IMR-90 (cell line): ENCODE results near the gene POU2AF1. TPM values are rescaled to one million over a fixed set of nuclear protein-coding genes. Genes with fewer than 3 reads are reported as not detected.

Experiments
- ATAC-seq: fragments of 200-7000 bp; cut with Tn5 transposase; 2 replicates; pipeline ENCODE4 v1.9.1; 2020; ENCODE audit warnings: low read depth, mild to moderate bottlenecking, moderate library complexity
- BruUV-seq: library from RNA; stranded (reverse); fragments of 400-500 nt; replicated peaks from 2 replicates; lab custom pipeline; 2021; lab: Mats Ljungman, UMichigan
- CTCF ChIA-PET: fragments of 300-600 bp; formaldehyde crosslinking; extraction: SDS; loops from one replicate; lab custom pipeline; 2021; ENCODE audit warnings: antibody characterized with exemption; lab: Yijun Ruan, JAX
- POLR2A ChIA-PET: fragments of 300-600 bp; sonication (Branson Sonifier 250); formaldehyde crosslinking; loops from one replicate; lab custom pipeline; 2022; ENCODE audit warnings: antibody characterized with exemption; ENCODE audit not compliant: unreplicated experiment; lab: Charles Lee
- DNase-seq: peaks from one replicate; pipeline ENCODE4 v3.0.0; 2013
- H2AFZ ChIP-seq: replicated peaks from 2 replicates; pipeline ENCODE3; 2013; ENCODE audit warnings: low read length, mild to moderate bottlenecking; ENCODE audit not compliant: poor library complexity
- H2AK5ac ChIP-seq: 2 replicates; pipeline ENCODE4 v1.6.1; 2013; ENCODE audit warnings: low read depth, low read length, inconsistent platforms
- H2AK9ac ChIP-seq: replicated peaks from 2 replicates; pipeline ENCODE3; 2013; ENCODE audit warnings: mild to moderate bottlenecking, low read depth, low read length, moderate library complexity; ENCODE audit not compliant: poor library complexity
- H2BK120ac ChIP-seq: 2 replicates; pipeline ENCODE4 v1.6.1; 2013; ENCODE audit warnings: low read depth, low read length, inconsistent platforms
- H2BK15ac ChIP-seq: 3 replicates; pipeline ENCODE4 v1.6.1; 2013; ENCODE audit warnings: low read depth, low read length, inconsistent platforms
- H2BK20ac ChIP-seq: 2 replicates; pipeline ENCODE4 v1.6.1; 2013; ENCODE audit warnings: low read depth, mild to moderate bottlenecking, inconsistent platforms, low read length, moderate library complexity
- H2BK5ac ChIP-seq: 2 replicates; pipeline ENCODE4 v1.6.1; 2013; ENCODE audit warnings: mild to moderate bottlenecking, low read depth, low read length, inconsistent platforms; ENCODE audit not compliant: poor library complexity, severe bottlenecking
- H3K14ac ChIP-seq: replicated peaks from 2 replicates; pipeline ENCODE4 v1.6.1; 2013; ENCODE audit warnings: low read depth, low read length, inconsistent platforms
- H3K18ac ChIP-seq: 2 replicates; pipeline ENCODE4 v1.6.1; 2013; ENCODE audit warnings: low read depth, low read length, control low read depth
- H3K23ac ChIP-seq: 2 replicates; pipeline ENCODE4 v1.6.1; 2013; ENCODE audit warnings: low read depth, low read length, inconsistent platforms
- H3K27ac ChIP-seq: 2 replicates; pipeline ENCODE4 v1.5.1; 2013; ENCODE audit warnings: mild to moderate bottlenecking, control low read depth, low read length; ENCODE audit not compliant: insufficient read depth
- H3K27me3 ChIP-seq: 2 replicates; pipeline ENCODE4 v1.6.1; 2013; ENCODE audit warnings: low read length; ENCODE audit not compliant: control insufficient read depth, insufficient read depth
- H3K36me3 ChIP-seq: 2 replicates; pipeline ENCODE4 v1.6.1; 2013; ENCODE audit warnings: low read length, mixed read lengths; ENCODE audit not compliant: control insufficient read depth, insufficient read depth
- H3K4ac ChIP-seq: 2 replicates; pipeline ENCODE4 v1.6.1; 2013; ENCODE audit warnings: low read depth, low read length, inconsistent platforms
- H3K4me1 ChIP-seq: 2 replicates; pipeline ENCODE4 v1.6.1; 2013; ENCODE audit warnings: low read length, mixed read lengths; ENCODE audit not compliant: control insufficient read depth, insufficient read depth
- H3K4me2 ChIP-seq: 2 replicates; pipeline ENCODE4 v1.6.1; 2013; ENCODE audit warnings: low read depth, mild to moderate bottlenecking, control low read depth, low read length, moderate library complexity
- H3K4me3 ChIP-seq: 2 replicates; pipeline ENCODE4 v1.5.1; 2013; ENCODE audit warnings: low read depth, mild to moderate bottlenecking, control low read depth, low read length, moderate library complexity; ENCODE audit not compliant: insufficient read depth
- H3K56ac ChIP-seq: 2 replicates; pipeline ENCODE4 v1.6.1; 2013; ENCODE audit warnings: low read length, inconsistent platforms; ENCODE audit not compliant: insufficient read depth; ENCODE audit errors: extremely low read depth
- H3K79me1 ChIP-seq, 2 experiments: 2 replicates each; pipeline ENCODE4 v1.6.1; 2013; ENCODE audit warnings: low read length in 2 of 2, inconsistent platforms in 1 of 2, low read depth in 1 of 2
- H3K9ac ChIP-seq: 2 replicates; pipeline ENCODE4 v1.6.1; 2013; ENCODE audit warnings: low read depth, low read length, control low read depth
- H3K9me1 ChIP-seq: 2 replicates; pipeline ENCODE4 v1.6.1; 2013; ENCODE audit warnings: low read length, inconsistent platforms; ENCODE audit not compliant: insufficient read depth
- H3K9me3 ChIP-seq: 2 replicates; pipeline ENCODE4 v1.6.1; 2013; ENCODE audit warnings: low read length; ENCODE audit not compliant: control insufficient read depth, insufficient read depth
- H4K20me1 ChIP-seq: 2 replicates; pipeline ENCODE4 v1.6.1; 2013; ENCODE audit warnings: low read length, inconsistent platforms; ENCODE audit not compliant: insufficient read depth
- H4K5ac ChIP-seq: 2 replicates; pipeline ENCODE4 v1.6.1; 2013; ENCODE audit warnings: mild to moderate bottlenecking, low read depth, low read length, control low read depth
- H4K8ac ChIP-seq, 2 experiments: 2 replicates each; pipeline ENCODE4 v1.6.1; 2013; ENCODE audit warnings: low read depth in 2 of 2, low read length in 2 of 2, control low read depth in 1 of 2, inconsistent platforms in 1 of 2
- H4K91ac ChIP-seq: 2 replicates; pipeline ENCODE4 v1.6.1; 2013; ENCODE audit warnings: low read depth, low read length, inconsistent platforms; ENCODE audit not compliant: insufficient read depth
- ELK1 ChIP-seq: fragments of 150-350 bp; IDR thresholded peaks from 2 replicates; pipeline ENCODE4 v1.6.1; 2016; ENCODE audit warnings: low read depth, mild to moderate bottlenecking, low read length, moderate library complexity, borderline replicate concordance
- POLR2A ChIP-seq: IDR thresholded peaks from 2 replicates; pipeline ENCODE4 v1.6.1; 2012; ENCODE audit warnings: mild to moderate bottlenecking, low read depth, low read length
- RFX5 ChIP-seq: IDR thresholded peaks from 2 replicates; pipeline ENCODE4 v1.8.0; 2012; ENCODE audit warnings: low read depth, mild to moderate bottlenecking, low read length, moderate library complexity
- dilution Hi-C: fragments of 300-500 bp; cut with HindIII; formaldehyde crosslinking; loops from one replicate; pipeline ENCODE4 v1.14.3; 2018; ENCODE audit warnings: low sequenced_read_pairs; ENCODE audit not compliant: unreplicated experiment
- in situ Hi-C: fragments of 300-500 bp; cut with MboI; formaldehyde crosslinking; loops from 3 replicates; pipeline ENCODE4 v1.14.3; 2019; ENCODE audit warnings: low sequenced_read_pairs, inconsistent platforms, mixed read lengths
- intact Hi-C: fragments of 100-400 bp; cut with micrococcal nuclease; formaldehyde crosslinking; loops from 2 replicates; pipeline ENCODE4 v1.10.0; 2022
- polyA plus RNA-seq, 3 experiments: library from polyadenylated mRNA; depleted of rRNA; stranded (reverse); fragments of >200 nt; gene quantifications; 2 replicates each; pipeline ENCODE4 v1.2.3, GENCODE V29; 2012; ENCODE audit warnings: low replicate concordance in 1 of 3
- total RNA-seq: library from RNA; depleted of rRNA; stranded (reverse); fragments of >200 nt; gene quantifications from 2 replicates; pipeline ENCODE4 v1.2.3, GENCODE V29; 2012

The POU2AF1 gene
- total and polyA plus RNA-seq, 2 of the 4 experiments (the other 2 are of a cell fraction): not detected

- H2AFZ ChIP-seq: no peak overlapping the region
- CTCF ChIA-PET: interaction anchor here (0.7 kb wide), 1 partner anchor 31 kb away, joined by 3 read pairs; no protein-coding TSS in a partner anchor
- dilution Hi-C loops (no loop called here), in situ Hi-C loops (no loop called here), intact Hi-C loops (no loop called here)
- POLR2A ChIA-PET: no interaction called here
- no TSS peak for BruUV-seq
- no peak overlapping the region for H4K8ac ChIP-seq
- H3K14ac ChIP-seq: no peak overlapping the region
- H3K36me3 ChIP-seq: no peaks in the 10 kb centered on the region
- no peak overlapping the region for H3K27ac ChIP-seq
- peaks cover 29% of the 10 kb centered on the region for H3K27me3 ChIP-seq
- H2BK15ac ChIP-seq: no peak overlapping the region
- no peak overlapping the region for H2BK20ac ChIP-seq
- H4K5ac ChIP-seq: no peak overlapping the region
- no peak overlapping the region for H3K18ac ChIP-seq
- no peak overlapping the region for H3K23ac ChIP-seq
- H4K20me1 ChIP-seq: no peaks in the 10 kb centered on the region
- no peak overlapping the region for H3K9ac ChIP-seq
- H3K4me3 ChIP-seq: no peak overlapping the region
- H3K9me1 ChIP-seq: no peaks in the 10 kb centered on the region
- ATAC-seq: no peak
- H3K4me2 ChIP-seq: no peak overlapping the region
- H4K91ac ChIP-seq: no peak overlapping the region
- H3K56ac ChIP-seq: no peak overlapping the region
- H3K4ac ChIP-seq: no peak overlapping the region
- TF ChIP-seq ELK1 (no peak), POLR2A (no peak), RFX5 (no peak)
- H2AK5ac ChIP-seq: no peak overlapping the region
- no peak overlapping the region for H2BK5ac ChIP-seq
- H3K9me3 ChIP-seq: no peaks in the 10 kb centered on the region
- no peaks in the 10 kb centered on the region for H3K4me1 ChIP-seq
- H3K79me1 ChIP-seq: no peaks in the 10 kb centered on the region
- no peak overlapping the region for H2AK9ac ChIP-seq
- DNase-seq: no peak
- no peak overlapping the region for H2BK120ac ChIP-seq
Observed at GRCh38 chr11:111363985-111364384, 15.1 kb downstream of the POU2AF1 start.
